Activated CD8-positive, alpha-beta memory T cell treated with anti-CD3 and anti-CD28 coated beads for 24 hours (primary cell): Measurements from ENCODE around the gene NTNG1.
"Not testable (repeated sequence)": the region's sequence is repeated elsewhere in the genome, so short reads cannot be mapped to it uniquely, and the experiment has no call there.

ENCODE experiments used
- DNase-seq: peaks from one replicate; pipeline ENCODE4 v3.0.0-alpha.2; 2020

NTNG1 gene

DNA sequence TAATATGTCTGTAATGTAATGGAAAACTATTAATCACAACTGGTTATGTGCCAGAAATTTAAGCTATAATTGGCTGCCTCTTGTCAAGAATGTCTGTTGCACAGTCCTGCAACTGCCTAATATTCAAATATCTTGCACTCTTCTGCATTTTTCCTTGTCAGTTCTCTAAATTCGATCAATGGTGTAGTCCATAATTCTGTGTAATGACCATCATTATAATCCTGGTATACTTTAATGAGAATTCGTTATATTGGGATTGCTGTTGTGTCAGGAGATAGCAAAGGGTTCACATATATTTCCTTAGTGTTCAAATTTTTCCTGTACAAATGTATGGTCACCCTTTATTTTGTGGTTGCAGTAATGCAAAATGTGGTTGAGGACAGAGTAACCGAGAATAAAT is 4.8 kb downstream of the NTNG1 start:
- no peak for DNase-seq

GRCh38 chr1:107147843-107148242 is 7.0 kb downstream of the NTNG1 start:
- no peak for DNase-seq

DNA sequence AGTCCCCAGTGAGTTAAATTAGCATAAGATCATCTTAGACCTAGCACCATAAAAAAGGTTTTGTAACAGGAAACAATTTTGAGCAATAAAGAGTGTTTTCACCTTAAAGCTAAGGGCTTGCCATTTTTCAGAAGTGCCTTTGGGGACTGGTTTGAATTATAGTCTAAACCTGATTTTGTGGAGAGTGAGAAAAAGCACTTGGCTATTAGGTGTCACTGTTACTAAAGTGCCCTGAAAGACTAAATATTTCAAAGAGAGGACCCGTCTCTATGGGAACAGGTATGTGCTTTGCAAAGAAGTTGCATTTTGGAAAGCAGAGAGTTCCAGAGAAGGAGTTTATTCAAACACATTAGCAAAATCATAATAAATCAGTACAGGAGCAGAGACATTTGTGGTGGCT is 9.1 kb downstream of the NTNG1 start:
- no peak for DNase-seq

- DNase-seq, result no peak
Measured at GRCh38 chr1:107151295-107151694, 10.5 kb downstream of the NTNG1 start.

- no peak for DNase-seq
Measured at GRCh38 chr1:107152395-107152794, 11.6 kb downstream of the NTNG1 start.

- no peak for DNase-seq
Measured at GRCh38 chr1:107153014-107153413, 12.2 kb downstream of the NTNG1 start.

GRCh38 chr1:107158496-107158895 is 17.7 kb downstream of the NTNG1 start:
- no peak for DNase-seq

DNA sequence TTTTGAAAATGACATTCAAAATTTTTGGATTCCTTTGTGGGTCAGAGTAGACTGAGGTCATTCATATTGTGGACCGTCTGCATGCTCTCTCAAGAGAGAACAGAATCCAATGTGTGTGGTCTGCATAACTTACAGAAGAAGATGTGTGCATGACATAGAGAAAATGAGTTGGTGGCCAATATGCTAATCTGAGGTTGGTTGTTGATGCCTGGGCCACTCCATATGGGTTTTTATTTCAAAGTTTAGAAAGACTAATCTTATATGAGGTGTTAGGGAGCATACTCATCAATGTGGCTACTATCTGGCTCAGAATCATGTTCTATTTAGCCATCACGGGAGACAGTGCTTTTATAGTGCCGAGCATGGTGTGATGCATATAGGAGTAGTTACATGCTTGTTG is 18.2 kb downstream of the NTNG1 start:
- DNase-seq, result no peak

GRCh38 chr1:107162745-107163144 is 21.9 kb downstream of the NTNG1 start:
- DNase-seq, result no peak

DNA sequence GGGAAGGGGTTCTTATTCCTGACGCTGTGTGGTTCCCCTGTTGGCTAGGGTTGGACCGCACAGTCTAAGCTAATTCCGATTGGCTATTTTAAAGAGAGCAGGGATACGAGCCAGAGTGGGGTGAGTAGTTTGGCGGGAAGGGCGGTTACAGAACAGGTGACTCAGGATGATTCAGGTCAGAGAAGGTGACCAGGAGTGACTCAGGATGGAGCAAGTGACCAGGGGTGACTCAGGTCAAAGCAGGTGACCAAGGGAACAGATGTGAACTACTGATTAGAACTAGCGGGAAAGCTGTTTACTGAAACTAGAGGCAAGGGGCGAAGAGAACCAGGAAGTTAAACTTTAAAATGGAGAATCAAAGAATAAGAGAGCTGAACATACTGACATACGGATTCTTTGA is 24.1 kb downstream of the NTNG1 start:
- not testable (repeated sequence) for DNase-seq

DNA sequence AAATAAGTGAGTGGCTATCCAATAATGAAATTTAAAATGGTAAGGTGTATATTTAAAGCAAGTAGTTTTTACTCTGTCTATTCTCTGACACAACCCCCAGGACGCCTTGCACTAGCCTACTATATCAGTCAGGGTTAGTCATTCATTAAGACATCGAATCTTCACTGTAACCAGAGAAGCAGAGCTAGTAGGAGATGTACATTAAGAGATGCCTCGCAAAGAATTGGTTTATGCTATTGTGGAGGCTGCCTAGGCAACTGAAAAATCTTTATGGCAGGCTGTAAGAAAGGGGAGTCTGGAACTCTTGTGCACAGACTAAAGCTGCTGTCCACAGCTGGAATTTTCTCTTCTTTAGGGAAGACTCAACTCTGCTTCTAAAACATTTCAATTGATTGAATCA is 28.8 kb downstream of the NTNG1 start:
- DNase-seq, result no peak

DNA sequence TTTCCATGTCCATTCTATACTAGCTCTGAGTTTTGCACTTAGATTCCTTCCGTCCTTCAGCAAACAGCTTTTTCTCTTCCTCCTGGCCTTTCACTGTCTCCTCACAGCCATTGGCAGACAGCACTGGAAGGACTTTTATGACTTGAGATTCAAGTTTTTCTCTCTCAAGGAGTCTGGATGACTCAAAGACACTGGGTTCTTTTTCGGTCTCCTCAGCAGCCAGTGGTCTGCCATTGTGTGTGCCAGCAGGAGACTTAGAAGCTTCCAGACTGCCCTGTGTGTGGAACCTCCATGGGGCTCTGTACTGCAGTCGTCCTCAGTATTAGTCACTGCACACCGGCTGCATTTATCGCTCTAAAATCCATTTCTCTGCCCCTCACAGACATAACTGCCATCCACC is 30.5 kb downstream of the NTNG1 start:
- no peak for DNase-seq

DNA sequence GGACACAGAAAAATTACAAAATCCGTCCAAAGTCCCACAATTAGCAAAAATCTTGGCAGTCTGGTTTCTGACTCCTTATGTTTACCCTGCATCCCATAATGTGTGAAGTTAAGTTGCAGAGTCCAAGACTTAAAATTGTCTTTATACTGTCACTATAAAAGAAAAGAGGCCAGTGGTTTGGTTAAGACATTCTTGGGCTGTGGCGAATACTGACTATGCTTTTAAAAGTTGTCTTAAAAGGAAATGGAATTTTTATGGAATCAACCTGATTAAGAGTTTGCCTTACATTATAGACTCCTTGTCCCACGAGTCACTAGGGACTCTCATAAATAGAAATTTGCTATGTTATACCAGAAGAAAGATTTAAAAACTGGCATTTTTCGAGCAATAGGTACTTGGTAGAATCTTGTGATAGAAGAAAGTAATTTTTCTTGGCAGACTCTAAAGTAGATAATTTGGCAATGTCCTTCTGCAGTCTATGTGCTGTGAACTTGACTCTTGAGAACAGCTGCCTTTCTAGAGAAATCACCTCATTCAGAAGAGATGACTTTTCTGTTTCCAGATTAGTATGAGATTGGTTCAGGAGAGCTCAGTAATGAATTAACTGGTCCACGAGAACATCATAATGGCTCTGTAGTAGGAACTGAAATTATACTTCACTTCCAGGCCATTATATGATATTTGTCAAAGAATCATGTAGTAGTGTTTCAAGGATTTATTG is 31.8 kb downstream of the NTNG1 start:
- DNase-seq, result no peak

DNA sequence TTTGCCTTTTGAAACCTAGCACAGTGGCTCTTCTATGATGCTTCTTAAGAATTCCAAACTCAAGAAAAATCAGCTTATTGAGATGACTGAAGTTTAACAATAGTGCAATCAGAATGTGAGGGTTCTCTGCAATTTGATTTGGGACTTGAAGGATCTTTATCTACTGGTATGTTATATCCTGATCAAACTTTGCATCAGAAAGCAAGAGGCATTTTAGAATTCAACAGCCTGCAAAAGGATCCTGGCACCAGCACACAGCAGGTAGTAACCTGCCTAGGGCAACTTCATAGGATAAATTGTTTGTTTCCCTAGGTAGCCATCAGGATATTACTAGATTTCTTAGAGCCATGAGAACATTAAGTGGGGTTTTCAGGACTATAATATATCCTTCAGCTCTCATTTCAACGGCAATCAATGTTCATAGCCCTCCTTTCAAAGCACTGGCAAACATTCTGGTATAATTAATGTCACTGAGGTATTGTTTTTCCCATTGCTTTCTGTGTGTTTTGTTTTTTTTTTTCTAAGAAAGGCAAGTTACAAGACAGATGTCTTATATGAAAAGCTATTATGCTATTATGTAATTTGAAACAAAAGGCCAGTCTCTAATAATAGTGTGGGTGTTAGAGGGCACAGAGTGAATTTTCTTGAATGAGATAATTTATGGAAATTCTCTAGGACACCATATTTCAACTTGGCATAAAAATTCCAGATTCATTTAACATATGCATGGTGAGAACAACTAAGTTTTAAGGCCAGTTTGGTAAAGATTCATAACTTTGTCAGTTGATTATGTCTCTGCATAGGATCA is 34.5 kb downstream of the NTNG1 start:
- no peak for DNase-seq

GRCh38 chr1:107181253-107181969 is 40.6 kb downstream of the NTNG1 start:
- DNase-seq, result no peak

GRCh38 chr1:107183011-107183410 is 42.2 kb downstream of the NTNG1 start:
- no peak for DNase-seq

GRCh38 chr1:107184888-107185287 is 44.0 kb downstream of the NTNG1 start:
- no peak for DNase-seq

DNA sequence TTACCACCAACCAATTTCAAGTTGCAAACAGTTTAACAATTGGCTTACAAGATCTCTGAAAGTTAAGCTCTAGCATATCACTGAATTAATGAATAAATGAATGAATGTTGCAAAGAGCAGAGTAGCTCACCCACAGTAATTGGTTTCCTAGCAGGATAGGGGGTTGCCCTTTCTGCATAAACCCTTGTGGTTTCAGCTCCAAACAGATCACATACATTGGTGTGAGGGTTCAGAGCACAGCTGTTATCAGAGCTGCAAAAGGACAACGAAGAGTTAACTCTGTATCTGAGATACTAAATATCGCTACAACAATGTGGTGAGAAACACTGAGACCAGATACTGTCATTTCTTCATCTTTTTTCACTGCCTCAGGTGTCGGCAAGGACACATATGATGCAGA is 46.6 kb downstream of the NTNG1 start:
- no peak for DNase-seq

DNA sequence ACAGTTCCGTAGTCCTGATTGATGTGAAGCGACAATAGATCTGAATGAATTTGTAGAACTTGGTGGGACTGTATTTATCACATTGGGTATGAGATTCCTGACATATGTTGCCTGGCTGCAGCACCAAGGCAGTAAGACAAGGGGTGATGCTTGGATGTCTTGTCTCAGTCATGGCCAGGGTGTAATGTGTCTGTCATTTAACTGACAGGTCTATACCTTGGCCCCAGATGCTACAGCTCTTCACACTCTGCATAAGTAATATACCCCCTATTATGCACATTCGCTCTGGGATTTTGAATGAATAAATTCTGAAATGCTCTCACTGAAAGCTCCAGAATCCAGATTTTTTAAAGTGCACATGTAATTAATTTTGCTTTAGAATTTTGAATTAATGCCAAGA is 47.3 kb downstream of the NTNG1 start:
- DNase-seq, result no peak

GRCh38 chr1:107194380-107194779 is 53.5 kb downstream of the NTNG1 start:
- no peak for DNase-seq

DNA sequence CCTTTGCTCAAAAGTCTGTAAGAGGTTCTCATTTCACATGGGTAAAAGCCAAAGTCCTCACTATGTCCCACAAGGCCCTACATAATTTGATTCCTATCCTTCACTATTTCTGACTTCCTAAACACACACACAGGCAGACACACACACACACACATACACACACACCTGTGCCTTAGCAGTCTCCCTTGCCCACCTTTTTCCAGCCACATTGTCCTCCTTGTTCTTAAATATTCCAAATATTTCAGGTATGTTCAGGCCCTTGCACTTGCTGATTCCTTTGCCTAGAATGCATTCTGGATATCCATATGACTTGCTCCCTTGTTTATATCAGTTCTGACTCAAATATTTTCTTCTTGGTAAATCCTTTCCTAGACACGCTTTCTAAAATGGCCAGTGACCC is 54.6 kb downstream of the NTNG1 start:
- DNase-seq, result no peak

DNA sequence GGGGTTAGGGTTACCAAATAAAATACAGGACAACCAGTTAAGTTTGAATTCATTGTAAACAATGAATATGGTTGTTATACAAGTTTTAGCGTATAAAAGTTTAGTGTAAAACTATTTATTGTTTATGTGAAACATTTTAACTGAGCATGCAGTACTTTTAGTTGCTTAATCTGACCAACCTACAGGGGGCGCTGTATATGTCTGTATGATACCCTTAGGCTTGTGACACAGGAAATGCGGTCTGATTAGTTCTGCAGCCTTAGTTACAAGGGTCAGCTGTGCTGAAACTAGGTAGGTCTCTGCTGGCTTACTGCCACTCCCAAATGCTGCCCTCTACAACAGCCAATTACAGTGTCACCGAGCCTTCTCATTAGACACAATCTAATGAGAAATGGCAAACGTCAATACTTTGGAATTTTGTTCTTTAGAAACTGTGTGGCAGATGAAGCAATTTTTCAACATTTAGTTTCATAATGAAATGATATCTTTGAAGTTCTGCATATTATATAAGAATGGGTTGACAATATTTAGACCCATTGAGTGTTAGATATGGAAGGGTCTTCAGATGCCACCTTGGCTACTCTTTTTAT is 56.2 kb downstream of the NTNG1 start:
- DNase-seq, result no peak

DNA sequence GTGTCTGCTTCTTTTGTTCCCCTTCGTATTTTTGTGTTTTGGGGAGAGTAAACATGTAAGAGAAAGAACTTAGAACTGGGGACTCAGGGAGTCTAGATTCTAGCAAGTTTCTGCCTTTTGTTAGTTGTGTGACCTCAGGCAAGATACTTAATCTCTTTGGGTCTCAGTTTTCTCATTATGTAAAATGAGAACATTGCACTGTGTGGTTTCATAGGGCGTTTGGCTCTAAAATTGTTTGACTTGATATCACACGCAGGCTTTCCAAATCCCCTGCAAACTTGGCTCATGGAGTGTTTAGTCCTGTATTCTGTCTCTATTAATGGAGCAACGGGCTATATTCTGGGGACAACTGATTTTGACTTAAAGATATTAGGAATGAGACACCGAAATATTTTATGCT is 57.7 kb downstream of the NTNG1 start:
- no peak for DNase-seq

GRCh38 chr1:107200631-107201030 is 59.8 kb downstream of the NTNG1 start:
- DNase-seq, result no peak
